ENCODE data around the gene GPRC6A. TPM values are rescaled to one million over a fixed set of nuclear protein-coding genes. Genes with fewer than 3 reads are reported as not detected.

The GPRC6A gene
- total and polyA plus RNA-seq, 4 donors = not detected

DNA sequence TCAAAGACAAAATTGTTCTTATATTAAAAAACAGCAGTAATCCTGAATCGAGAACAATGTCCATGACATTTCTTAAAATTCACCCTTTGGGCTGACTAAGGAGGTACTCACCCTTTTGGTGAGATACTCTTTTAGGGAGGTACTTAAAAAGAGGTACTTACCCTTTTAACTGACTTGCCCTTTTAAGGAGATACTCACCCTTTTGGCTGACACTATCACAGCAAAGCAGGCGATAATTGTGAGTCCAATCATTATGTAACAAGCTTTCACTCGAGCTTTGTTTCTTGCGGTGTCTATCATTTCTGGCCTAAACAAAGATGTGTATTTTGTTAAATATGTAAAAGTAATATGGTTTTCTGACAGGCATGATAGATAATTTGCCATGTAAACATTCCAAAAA lies 67.1 kb downstream of the GPRC6A start (continued):
- TF ChIP-seq, protein P1, sequence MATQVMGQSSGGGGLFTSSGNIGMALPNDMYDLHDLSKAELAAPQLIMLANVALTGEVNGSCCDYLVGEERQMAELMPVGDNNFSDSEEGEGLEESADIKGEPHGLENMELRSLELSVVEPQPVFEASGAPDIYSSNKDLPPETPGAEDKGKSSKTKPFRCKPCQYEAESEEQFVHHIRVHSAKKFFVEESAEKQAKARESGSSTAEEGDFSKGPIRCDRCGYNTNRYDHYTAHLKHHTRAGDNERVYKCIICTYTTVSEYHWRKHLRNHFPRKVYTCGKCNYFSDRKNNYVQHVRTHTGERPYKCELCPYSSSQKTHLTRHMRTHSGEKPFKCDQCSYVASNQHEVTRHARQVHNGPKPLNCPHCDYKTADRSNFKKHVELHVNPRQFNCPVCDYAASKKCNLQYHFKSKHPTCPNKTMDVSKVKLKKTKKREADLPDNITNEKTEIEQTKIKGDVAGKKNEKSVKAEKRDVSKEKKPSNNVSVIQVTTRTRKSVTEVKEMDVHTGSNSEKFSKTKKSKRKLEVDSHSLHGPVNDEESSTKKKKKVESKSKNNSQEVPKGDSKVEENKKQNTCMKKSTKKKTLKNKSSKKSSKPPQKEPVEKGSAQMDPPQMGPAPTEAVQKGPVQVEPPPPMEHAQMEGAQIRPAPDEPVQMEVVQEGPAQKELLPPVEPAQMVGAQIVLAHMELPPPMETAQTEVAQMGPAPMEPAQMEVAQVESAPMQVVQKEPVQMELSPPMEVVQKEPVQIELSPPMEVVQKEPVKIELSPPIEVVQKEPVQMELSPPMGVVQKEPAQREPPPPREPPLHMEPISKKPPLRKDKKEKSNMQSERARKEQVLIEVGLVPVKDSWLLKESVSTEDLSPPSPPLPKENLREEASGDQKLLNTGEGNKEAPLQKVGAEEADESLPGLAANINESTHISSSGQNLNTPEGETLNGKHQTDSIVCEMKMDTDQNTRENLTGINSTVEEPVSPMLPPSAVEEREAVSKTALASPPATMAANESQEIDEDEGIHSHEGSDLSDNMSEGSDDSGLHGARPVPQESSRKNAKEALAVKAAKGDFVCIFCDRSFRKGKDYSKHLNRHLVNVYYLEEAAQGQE (IDR thresholded peaks at IDR 0.05) = no peak
- TF ChIP-seq EGR1 (IDR thresholded peaks at IDR 0.05; ENCODE audit: low read depth in 2 of 2) (no peak), JUND (IDR thresholded peaks at IDR 0.05) (no peak)

DNA sequence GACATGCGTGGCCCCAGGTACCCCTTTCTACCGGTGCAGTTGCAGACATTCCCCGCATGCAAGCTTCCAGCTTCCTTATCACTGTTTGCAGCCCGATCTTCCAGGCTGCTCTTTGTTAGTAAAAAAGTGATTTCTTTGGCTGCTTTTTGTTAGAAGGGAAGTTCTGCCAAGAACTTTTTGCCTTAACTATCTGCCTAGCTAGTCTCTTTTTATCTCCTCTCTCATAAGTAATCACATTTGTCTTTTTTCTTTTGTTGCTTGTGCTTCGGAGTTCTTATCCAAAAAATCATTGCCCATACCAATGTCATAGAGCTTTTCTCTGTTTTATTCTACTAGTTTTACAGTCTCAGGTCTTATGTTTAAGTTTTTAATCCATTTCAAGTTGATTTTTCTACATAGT lies 83.7 kb downstream of the GPRC6A start:
- H3K9me3 ChIP-seq (ENCODE audit: control insufficient read depth in 4 of 4, low read length in 3 of 4) = no peaks in the 10 kb centered on the region
- no peak for DNase-seq (ENCODE audit: low spot score)
- no peaks in the 10 kb centered on the region for H3K36me3 ChIP-seq (ENCODE audit: control insufficient read depth in 4 of 4, insufficient read depth in 3 of 4, low read depth in 1 of 4, low read length in 3 of 4)
- no peak overlapping the region for H3K9ac ChIP-seq (ENCODE audit: low read depth in 1 of 2, low read length in 2 of 2)
- WGBS = 66% methylated on average over 5 of the region's 5 CpGs
- no peaks in the 10 kb centered on the region for H3K4me1 ChIP-seq (ENCODE audit: control insufficient read depth in 4 of 4, insufficient read depth in 4 of 4, low read length in 3 of 4)
- H3K27me3 ChIP-seq (ENCODE audit: control insufficient read depth in 4 of 4, insufficient read depth in 4 of 4, low read length in 3 of 4) = no peaks in the 10 kb centered on the region
- TF ChIP-seq, protein P2, sequence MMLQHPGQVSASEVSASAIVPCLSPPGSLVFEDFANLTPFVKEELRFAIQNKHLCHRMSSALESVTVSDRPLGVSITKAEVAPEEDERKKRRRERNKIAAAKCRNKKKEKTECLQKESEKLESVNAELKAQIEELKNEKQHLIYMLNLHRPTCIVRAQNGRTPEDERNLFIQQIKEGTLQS (IDR thresholded peaks at IDR 0.05) = no peak
- no peak for TF ChIP-seq FOXA1 (IDR thresholded peaks at IDR 0.05)
- no peak for TF ChIP-seq JUND (IDR thresholded peaks at IDR 0.05)
- TF ChIP-seq HNF4G (IDR thresholded peaks at IDR 0.05) = no peak
- TF ChIP-seq, protein P3, sequence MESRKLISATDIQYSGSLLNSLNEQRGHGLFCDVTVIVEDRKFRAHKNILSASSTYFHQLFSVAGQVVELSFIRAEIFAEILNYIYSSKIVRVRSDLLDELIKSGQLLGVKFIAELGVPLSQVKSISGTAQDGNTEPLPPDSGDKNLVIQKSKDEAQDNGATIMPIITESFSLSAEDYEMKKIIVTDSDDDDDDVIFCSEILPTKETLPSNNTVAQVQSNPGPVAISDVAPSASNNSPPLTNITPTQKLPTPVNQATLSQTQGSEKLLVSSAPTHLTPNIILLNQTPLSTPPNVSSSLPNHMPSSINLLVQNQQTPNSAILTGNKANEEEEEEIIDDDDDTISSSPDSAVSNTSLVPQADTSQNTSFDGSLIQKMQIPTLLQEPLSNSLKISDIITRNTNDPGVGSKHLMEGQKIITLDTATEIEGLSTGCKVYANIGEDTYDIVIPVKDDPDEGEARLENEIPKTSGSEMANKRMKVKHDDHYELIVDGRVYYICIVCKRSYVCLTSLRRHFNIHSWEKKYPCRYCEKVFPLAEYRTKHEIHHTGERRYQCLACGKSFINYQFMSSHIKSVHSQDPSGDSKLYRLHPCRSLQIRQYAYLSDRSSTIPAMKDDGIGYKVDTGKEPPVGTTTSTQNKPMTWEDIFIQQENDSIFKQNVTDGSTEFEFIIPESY (IDR thresholded peaks at IDR 0.05) = no peak
- TF ChIP-seq YY1 (IDR thresholded peaks at IDR 0.05) = no peak
- no peak for TF ChIP-seq EGR1 (IDR thresholded peaks at IDR 0.05; ENCODE audit: low read depth in 2 of 2)
- TF ChIP-seq, protein P4, sequence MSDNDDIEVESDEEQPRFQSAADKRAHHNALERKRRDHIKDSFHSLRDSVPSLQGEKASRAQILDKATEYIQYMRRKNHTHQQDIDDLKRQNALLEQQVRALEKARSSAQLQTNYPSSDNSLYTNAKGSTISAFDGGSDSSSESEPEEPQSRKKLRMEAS (IDR thresholded peaks at IDR 0.05) = no peak
- TF ChIP-seq HNF4A (conservative IDR thresholded peaks at IDR 0.05) = no peak
- TF ChIP-seq, protein P5, sequence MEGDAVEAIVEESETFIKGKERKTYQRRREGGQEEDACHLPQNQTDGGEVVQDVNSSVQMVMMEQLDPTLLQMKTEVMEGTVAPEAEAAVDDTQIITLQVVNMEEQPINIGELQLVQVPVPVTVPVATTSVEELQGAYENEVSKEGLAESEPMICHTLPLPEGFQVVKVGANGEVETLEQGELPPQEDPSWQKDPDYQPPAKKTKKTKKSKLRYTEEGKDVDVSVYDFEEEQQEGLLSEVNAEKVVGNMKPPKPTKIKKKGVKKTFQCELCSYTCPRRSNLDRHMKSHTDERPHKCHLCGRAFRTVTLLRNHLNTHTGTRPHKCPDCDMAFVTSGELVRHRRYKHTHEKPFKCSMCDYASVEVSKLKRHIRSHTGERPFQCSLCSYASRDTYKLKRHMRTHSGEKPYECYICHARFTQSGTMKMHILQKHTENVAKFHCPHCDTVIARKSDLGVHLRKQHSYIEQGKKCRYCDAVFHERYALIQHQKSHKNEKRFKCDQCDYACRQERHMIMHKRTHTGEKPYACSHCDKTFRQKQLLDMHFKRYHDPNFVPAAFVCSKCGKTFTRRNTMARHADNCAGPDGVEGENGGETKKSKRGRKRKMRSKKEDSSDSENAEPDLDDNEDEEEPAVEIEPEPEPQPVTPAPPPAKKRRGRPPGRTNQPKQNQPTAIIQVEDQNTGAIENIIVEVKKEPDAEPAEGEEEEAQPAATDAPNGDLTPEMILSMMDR (IDR thresholded peaks at IDR 0.05; ENCODE audit: low read depth, low read length, missing input control) = no peak
- no peak for TF ChIP-seq GABPA (IDR thresholded peaks at IDR 0.05 in 1 of 2, conservative IDR thresholded peaks at IDR 0.05 in 1 of 2)
- TF ChIP-seq SP1 (IDR thresholded peaks at IDR 0.05) = no peak
- no peak for TF ChIP-seq RXRA (IDR thresholded peaks at IDR 0.05)
- no peak for TF ChIP-seq RAD21 (IDR thresholded peaks at IDR 0.05)
- no peak for TF ChIP-seq FOXA2 (IDR thresholded peaks at IDR 0.05)
- no peak for TF ChIP-seq TAF1 (conservative IDR thresholded peaks at IDR 0.05)
- TF ChIP-seq NR2F2 (IDR thresholded peaks at IDR 0.05) = no peak
- TF ChIP-seq, protein P1 (IDR thresholded peaks at IDR 0.05) = no peak
- no peak overlapping the region for H3K27ac ChIP-seq (ENCODE audit: low read depth in 1 of 2, low read length in 2 of 2)
- H3K4me3 ChIP-seq (ENCODE audit: low read depth in 1 of 3, low read length in 3 of 3) = no peak overlapping the region

Measured in liver (tissue), 9 donors.